HG02973 (cell line): Measurements from ENCODE around the gene BANF1.

ENCODE experiments used
- ATAC-seq: cut with Tn5 transposase; IDR thresholded peaks from one replicate; pipeline ENCODE4 v1.9.1; 2021; ENCODE audit warnings: moderate library complexity; ENCODE audit not compliant: unreplicated experiment

Gene BANF1, protein sequence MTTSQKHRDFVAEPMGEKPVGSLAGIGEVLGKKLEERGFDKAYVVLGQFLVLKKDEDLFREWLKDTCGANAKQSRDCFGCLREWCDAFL

DNA sequence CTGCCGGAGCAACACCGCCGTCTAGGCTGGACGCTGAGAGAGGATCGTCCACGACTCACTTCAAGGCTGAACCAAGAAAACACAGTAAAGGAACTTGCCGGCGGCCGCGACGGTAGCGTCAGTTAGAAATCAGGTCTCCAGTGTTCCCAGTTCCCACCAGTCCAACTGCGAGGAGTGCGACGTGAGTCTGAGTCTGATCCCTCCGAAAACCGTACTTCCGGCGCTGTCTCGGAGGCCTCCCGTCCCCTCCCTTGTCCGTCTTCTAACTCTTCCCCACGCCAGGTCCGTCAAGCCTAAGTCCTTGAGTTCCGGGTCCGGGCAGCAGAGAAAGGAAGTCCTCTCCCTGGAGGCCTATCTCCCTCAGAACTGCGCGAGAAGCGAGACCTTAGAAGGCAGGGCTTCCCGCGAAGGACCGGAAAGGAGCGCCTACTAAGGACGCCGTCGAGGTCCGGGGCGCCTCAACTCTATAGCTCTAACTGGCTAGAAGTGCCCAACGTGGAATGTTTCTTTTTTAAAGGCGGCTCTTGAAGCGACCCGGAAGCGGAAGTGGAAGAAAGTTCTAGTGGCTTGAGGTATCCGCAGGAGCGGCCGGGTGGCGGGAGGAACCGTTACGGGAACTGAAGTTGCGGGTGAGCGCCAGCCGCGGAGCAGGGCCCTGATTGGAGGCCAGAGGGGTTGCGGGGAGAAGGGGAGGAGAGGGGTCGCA is at the start of gene BANF1, which contains the start of gene EIF1AD:
BANF1 (plus strand) TSS at position 562 of the 706 bp plus-strand sequence. CDS start 748 bp downstream, outside the sequence.
EIF1AD (minus strand) TSS at position 216 of the 706 bp plus-strand sequence. CDS start 1,768 bp downstream, outside the sequence.
- peak; percentile 65 for ATAC-seq

DNA sequence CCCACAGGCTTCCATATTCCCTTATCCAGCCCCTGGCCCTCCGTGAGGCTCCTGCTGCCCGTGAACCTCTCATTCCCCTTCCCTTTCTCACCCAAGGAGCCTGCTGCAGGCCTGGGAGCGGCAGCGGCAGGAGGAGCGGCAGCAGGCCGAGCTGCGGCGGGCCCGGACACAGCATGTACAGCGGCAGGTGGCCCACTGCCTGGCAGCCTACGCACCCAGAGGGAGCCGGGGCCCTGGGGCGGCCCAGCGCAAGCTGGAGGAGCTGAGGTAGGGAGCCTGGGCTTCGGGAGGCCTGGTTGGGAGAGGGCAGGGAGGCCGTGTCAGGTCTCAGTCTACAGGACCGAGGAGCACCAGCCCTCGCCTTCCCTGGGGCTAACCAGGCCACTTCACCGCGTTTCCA is 48.8 kb upstream of the BANF1 start:
- no peak for ATAC-seq

DNA sequence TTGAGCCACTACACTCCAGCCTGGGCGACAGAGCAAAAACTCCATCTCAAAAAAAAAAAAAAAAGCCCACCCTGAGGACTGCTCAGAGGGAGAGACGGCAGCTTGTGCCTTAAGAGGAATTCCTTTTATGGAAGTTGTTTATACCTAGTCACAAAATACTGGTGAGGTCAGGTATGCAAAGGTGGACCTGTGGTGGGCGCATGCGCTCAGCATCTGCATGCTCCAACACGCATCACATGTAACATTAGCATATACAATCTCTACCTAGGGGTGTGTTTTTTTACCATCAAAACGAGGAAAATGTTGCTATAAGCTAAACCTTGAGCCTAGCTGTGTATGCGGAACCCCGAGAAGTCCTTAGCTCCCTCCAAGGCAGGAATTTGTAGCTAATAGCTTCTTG is 47.5 kb upstream of the BANF1 start:
- ATAC-seq: no peak

DNA sequence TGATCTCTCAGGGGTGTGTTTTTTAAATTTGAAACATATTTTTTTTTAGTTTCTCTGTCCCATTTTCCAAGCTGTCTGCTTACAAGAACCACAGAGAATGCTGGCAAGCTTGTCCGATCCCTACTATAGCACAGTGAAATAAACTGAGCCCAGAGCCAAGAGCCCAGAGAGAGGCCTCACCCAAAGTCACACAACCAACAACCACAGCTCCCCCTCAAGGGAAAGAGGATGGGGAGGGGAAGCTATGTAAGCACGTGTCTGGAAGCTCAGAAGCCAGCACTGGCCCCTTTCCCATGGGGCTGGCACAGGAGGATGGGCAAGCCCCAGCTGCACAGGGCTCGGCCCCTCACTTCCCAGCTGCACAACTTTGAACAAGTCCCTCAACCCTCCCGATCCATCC is 44.0 kb upstream of the BANF1 start:
- no peak for ATAC-seq

DNA sequence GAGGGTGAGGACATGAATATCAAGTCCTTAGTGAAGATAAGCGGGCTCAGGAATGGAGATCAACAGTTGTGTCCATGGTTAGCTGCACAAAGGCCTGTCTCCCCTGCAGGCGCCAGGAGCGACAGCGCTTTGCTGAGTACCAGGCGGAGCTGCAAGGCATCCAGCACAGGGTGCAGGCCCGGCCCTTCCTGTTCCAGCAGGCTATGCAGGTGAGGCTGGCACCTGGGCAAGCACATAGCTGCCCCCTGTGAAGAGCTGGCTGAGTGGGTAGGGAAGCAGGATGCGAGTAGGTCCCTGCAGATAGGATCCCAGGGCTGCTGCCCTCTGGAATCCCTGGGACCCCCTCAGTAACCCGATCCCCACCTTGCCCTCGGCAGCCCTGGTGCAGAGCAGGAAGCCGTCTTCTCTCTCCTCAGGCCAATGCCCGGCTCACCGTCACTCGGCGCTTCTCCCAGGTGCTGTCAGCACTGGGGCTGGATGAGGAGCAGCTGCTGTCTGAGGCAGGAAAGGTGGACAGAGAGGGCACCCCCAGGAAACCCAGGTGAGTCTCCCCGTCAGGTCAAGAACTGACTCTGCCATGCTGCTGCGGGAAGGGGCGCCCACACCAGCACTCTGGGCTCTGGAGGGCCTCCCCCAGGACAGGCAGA is 43.4 kb upstream of the BANF1 start:
- ATAC-seq: no peak

DNA sequence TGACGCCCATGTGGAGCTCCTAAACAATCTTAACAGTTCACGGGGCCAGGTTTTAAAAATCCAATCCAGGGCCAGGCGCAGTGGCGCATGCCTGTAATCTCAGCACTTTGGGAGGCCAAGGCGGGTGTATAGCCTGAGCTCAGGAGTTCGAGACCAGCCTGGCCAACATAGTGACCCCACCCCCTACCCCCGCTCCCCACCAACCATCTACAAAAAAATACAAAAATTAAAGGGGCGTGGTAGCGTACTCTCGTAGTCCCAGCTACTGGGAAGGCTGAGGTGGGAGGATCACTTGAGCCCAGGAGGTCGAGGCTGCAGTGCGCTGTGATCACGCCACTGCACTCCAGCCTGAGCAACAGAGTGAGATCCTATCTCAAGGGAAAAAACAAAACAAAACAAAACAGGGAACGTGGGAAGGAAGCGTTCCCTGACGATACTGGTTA is 41.5 kb upstream of the BANF1 start:
- no peak for ATAC-seq

DNA sequence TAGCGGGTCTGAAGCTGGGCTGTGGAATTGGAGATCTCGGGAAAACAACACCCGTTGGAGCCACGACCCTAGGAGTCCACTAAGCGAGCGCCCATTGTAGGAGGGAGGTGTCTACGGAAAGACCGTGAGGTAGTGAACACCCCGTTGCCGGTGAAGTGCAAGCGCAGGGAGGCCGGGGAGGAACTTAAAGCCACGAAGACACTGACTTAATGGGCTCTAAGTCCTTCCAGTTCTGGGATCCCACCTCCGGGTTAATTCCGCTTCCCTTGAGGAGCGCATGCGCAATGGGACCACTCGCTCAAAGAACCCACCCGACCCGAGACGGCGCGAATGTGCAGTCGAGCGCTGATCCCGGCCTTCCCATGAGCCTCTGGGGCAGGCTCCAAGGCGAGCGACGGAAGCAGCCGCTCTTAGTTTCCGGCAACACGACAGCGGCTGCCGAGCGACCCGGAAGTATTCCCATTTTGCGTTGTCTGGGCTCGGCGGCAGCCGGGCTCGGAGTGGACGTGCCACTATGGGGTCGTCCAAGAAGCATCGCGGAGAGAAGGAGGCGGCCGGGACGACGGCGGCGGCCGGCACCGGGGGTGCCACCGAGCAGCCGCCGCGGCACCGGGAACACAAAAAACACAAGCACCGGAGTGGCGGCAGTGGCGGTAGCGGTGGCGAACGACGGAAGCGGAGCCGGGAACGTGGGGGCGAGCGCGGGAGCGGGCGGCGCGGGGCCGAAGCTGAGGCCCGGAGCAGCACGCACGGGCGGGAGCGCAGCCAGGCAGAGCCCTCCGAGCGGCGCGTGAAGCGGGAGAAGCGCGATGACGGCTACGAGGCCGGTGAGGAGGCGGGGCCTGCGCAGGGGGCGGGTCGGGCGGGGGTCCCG is 40.8 kb upstream of the BANF1 start, which contains the start of gene SART1:
SART1 (plus strand) TSS at position 468 of the 874 bp plus-strand sequence; CDS start at position 515, 47 bp downstream.
- ATAC-seq: peak; percentile 75

DNA sequence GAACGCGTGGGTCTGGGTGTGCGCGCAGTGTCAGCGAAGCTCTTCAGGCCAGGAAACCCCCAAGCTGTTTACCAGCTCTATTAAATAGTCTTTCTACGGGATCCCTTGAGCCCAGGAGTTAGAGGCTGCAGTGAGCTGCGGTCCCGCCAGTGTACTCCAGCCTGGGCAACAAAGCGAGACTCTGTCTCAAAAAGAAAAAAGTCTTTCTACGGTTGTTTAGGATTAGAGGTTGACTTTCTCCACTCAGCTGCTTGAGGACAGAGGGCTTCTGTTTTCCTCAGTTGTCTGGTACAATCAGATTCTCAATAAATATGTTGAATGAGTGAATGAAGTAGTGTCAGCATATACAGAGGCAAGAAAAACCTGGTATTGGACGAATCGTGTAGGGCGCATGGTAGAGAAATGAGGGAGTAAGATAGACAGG is 40.1 kb upstream of the BANF1 start:
- ATAC-seq: no peak

DNA sequence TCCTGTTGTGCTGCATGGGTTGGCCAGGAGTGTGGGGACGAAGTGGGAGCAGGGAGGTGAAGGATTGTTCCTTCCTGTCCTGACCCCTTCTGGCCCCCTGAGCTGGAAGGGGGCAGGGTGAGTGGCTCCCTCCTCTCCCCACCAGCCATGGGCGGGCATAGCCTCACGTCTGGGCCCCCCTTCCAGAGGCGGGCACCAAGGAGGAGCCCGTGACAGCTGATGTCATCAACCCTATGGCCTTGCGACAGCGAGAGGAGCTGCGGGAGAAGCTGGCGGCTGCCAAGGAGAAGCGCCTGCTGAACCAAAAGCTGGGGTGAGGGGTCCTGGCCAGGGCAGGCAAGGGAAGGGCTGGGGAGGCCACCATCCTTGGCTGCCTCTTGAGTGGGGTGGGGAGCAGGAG is 37.4 kb upstream of the BANF1 start:
- ATAC-seq: no peak

DNA sequence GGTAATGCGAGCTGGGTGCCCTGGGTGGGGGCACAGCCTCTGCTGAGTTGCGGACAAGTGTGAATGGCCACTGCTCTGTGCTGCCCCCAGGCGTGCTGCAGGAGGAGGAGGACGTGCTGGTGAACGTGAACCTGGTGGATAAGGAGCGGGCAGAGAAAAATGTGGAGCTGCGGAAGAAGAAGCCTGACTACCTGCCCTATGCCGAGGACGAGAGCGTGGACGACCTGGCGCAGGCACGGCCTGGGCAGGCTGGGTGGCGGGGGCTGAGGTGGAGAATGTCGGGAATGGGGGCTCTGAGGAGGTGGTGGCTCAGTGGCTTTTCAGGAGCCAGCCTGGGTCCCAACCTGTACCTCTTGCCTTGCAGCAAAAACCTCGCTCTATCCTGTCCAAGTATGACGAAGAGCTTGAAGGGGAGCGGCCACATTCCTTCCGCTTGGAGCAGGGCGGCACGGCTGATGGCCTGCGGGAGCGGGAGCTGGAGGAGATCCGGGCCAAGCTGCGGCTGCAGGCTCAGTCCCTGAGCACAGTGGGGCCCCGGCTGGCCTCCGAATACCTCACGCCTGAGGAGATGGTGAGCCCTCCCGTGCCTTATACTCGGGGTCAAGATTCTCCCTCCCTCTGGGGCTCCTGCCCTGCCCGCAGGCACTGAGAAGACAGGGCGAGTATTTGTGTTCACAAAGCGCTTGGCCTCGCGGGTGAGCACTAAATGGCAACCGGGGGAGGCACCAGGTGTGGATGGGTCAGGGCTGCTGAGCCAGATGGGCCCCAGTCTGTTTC is 36.1 kb upstream of the BANF1 start:
- no peak for ATAC-seq

DNA sequence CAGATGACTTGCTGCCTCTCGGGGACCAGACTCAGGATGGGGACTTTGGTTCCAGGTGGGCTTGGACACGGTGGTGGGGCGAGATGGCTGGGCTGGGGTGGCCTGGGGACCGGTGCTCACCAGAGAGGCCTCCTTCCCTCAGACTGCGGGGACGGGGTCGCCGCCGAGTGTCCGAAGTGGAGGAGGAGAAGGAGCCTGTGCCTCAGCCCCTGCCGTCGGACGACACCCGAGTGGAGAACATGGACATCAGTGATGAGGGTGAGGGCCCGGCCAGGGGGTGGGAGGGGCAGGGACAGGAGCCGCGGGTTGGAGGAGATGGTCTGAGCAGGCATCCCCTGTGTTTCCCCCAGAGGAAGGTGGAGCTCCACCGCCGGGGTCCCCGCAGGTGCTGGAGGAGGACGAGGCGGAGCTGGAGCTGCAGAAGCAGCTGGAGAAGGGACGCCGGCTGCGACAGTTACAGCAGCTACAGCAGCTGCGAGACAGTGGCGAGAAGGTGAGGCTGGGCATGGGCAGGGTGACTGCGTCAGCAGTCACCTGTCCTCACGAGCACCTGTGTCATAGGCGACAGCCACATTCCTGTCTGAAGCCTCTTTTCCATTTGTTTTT is 34.9 kb upstream of the BANF1 start:
- ATAC-seq: no peak

DNA sequence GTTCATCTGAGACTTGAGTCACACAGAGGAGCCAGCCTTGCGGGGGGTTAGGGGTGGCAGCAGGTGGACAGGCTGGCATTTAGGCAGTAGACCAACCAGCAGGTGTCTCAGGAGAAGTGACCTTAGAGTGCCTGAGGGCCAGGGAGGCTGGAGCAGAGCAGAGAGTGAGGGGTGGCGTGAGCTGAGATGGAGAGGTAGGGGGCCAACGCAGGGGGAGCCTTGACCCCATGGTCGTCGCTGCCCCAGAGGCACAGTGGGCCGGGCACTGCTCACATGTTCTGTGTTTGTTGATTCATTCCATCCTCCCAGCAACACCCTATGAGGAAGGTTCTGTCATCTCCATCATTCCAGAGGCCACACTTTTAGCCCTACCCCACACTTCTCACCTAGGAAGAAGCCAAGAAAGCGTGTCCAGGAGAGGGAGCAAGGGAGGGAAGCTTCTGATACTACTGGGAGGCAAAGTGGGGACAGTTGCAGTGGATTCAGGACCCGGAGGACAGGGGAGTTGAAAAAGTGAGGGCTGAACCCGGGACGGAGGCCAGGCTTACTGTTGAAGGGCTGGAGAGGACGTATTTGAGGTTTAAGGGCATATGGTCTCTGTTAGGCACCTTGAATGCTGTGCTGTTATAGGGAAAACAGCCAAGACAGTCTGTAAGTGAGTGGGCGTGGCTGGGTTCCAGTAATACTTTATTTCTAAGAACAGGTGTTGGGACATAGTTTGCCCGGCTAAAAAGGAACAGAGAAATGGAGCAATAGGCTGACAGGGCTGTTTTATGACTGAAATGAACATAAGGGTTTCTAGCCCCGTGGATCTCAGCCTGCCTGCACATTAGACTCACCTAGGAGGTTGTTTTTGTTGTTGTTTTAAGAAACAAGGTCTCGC is 33.5 kb upstream of the BANF1 start:
- ATAC-seq: no peak

DNA sequence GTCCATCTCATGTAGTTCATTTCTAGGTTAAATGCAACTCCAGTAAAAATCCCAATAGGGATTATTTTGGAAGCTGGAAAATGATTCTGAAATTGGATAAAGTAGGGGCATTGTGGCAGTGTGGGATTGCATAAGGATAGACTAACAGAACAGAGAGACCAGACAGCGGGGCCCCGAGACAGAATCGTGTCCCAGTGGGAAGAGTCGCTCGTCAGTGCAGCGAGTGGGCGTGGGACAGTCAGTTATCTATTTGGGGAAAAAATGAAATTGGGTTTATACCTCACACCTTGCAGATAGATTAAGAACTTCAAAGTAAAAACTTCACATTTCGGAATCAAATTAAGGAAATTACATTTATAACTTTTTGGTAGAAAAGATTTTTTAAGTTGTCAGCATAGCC is 30.2 kb upstream of the BANF1 start:
- ATAC-seq: no peak

DNA sequence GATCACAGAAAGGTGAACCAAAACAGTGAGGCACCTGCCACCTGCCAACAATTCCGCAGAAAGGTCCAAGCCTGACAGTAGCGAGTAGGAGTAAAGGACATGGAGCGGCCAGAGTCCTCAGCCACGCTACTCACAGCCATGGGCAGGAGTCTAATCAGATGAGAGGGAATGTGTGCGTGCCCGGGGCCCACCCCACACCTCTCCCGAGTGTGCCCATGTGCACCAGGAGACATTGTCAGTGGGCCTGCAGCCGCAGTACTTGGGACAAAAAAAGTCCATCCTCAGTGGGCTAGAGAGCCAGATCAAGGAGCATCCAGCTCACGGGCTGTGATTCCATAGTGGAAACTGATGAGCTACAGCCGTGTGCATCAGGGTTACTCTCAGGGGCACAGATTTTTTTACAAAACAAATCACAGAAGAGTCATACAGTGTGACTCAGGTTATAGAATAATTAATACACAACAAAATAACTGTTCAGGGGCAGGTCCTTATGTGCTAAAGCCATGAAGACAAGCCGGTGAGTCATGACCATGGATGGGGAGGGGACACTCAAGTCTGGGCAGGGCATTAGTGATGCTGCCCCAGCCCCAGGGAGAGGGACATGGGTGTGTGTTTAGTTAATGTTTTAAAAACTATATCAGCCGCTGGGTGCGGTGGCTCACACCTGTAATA is 28.7 kb upstream of the BANF1 start:
- no peak for ATAC-seq

DNA sequence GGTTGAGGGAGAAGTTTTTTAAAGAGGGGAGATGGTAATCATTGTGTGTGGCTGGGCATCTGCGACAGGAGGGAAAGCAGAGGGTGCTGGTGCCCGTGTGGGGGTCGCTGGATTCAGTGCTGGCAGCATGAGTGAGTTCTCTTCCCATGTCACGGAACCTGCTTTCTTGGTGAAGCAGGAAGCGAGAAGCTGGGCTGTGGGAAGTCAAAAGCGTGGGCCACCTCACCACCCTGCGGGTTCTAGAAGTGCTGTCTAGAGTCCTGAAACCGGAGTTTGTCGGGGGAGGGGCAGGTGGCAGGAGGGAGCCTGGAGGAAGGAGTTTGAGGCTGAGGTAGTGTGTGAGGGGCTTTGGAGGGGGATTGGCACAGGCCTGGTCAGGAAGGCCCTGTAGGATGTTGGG is 26.5 kb upstream of the BANF1 start:
- no peak for ATAC-seq

DNA sequence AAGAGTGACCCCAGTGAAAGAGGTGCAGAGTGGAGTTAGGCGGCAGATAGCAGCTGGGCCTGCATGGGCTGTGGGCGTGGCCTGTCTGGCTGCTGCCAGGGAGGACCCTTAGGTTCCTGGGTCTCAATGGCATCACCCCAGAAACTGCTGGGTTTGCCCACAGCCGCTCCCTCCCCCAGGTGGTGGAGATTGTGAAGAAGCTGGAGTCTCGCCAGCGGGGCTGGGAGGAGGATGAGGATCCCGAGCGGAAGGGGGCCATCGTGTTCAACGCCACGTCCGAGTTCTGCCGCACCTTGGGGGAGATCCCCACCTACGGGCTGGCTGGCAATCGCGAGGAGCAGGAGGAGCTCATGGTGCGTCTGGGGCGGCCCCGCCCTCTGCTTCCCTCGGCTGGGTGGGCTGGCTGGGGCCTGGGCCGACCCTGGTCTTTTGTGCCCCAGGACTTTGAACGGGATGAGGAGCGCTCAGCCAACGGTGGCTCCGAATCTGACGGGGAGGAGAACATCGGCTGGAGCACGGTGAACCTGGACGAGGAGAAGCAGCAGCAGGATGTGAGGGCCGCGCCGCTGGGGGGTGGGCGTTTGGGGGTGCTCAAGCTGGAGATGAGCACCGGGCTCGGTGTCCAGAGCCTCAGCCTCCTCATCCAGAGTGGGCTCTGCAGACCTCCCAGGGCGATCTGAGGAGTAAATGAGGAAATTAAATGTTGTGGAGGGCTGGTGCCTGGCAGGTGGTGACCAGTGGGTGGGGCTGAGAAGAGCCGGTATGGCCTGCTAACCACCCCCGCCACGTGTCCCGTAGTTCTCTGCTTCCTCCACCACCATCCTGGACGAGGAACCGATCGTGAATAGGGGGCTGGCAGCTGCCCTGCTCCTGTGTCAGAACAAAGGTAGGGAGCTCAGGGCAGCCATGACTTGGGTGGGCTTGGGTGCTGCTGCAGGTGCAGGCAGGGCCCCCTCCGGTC is 25.8 kb upstream of the BANF1 start:
- no peak for ATAC-seq
